H1 (cell line): ENCODE measurements around the gene CDKN2B-AS1. TPM values are rescaled to one million over a fixed set of nuclear protein-coding genes. Genes with fewer than 3 reads are reported as not detected.
A peak's percentile ranks its signal among the peaks of the same experiment; 100 is the strongest.

Source experiments
- CTCF ChIA-PET: fragments of 300-600 bp; sonication (Branson Sonifier 250); formaldehyde crosslinking; loops from one replicate; lab custom pipeline; 2021; ENCODE audit not compliant: partially characterized antibody; lab: Charles Lee
- POLR2A ChIA-PET: fragments of 300-600 bp; sonication (Branson Sonifier 250); formaldehyde crosslinking; loops from one replicate; lab custom pipeline; 2021; ENCODE audit warnings: inconsistent platforms; ENCODE audit not compliant: partially characterized antibody; lab: Charles Lee
- DNase-seq, 2 experiments: peaks; one replicate each; pipeline versions ENCODE4 v3.0.0 to v3.0.0-alpha.2; 2010 to 2022; ENCODE audit warnings: low spot score in 2 of 2, low read depth in 1 of 2, mixed read lengths in 1 of 2
- FAIRE-seq: peaks from 2 replicates; lab custom pipeline; 2011; peaks lifted over from hg19 to GRCh38; lab: Jason Lieb, UNC
- H2AFZ ChIP-seq: 2 replicates; pipeline ENCODE4 v1.8.1; 2012; ENCODE audit warnings: low read length, inconsistent platforms
- H2AK5ac ChIP-seq: 2 replicates; pipeline ENCODE4 v1.6.1; 2013; ENCODE audit warnings: low read depth, low read length
- H2BK120ac ChIP-seq: replicated peaks from 2 replicates; pipeline ENCODE3; 2013; ENCODE audit warnings: low read depth, low read length, inconsistent platforms
- H2BK12ac ChIP-seq: 2 replicates; pipeline ENCODE4 v1.6.1; 2013; ENCODE audit warnings: low read depth, low read length
- H2BK15ac ChIP-seq: 2 replicates; pipeline ENCODE4 v1.6.1; 2013; ENCODE audit warnings: low read length
- H2BK20ac ChIP-seq: 2 replicates; pipeline ENCODE4 v1.6.1; 2013; ENCODE audit warnings: low read length
- H2BK5ac ChIP-seq: 2 replicates; pipeline ENCODE4 v1.6.1; 2013; ENCODE audit warnings: low read depth, low read length
- H3K14ac ChIP-seq: 2 replicates; pipeline ENCODE4 v1.6.1; 2013; ENCODE audit warnings: inconsistent platforms; ENCODE audit not compliant: insufficient read length
- H3K18ac ChIP-seq: 2 replicates; pipeline ENCODE4 v1.6.1; 2013; ENCODE audit warnings: low read length; ENCODE audit errors: extremely low read depth
- H3K23ac ChIP-seq: 2 replicates; pipeline ENCODE4 v1.6.1; 2013; ENCODE audit warnings: inconsistent platforms; ENCODE audit not compliant: insufficient read length
- H3K23me2 ChIP-seq: 2 replicates; pipeline ENCODE4 v1.6.1; 2013; ENCODE audit warnings: low read depth, low read length
- H3K27ac ChIP-seq: 2 replicates; pipeline ENCODE4 v1.6.1; 2011; ENCODE audit warnings: low read depth, low read length, inconsistent platforms
- H3K27me3 ChIP-seq, 4 experiments: replicated peaks in 1 of 4; 1 replicate in 1 of 4; 2 replicates in 3 of 4; pipeline versions ENCODE4 v1.6.1 to v1.8.1; 2011 to 2013; ENCODE audit warnings: low read length in 3 of 4, mild to moderate bottlenecking in 3 of 4, inconsistent platforms in 2 of 4, mixed read lengths in 2 of 4, moderate library complexity in 1 of 4; ENCODE audit not compliant: control insufficient read depth in 3 of 4, insufficient read depth in 3 of 4; ENCODE audit errors: extremely low read depth in 1 of 4
- H3K36me3 ChIP-seq, 4 experiments: 2 replicates each; pipeline versions ENCODE4 v1.6.1 to v1.8.1; 2011 to 2013; ENCODE audit warnings: mild to moderate bottlenecking in 4 of 4, low read length in 3 of 4, moderate library complexity in 2 of 4, control low read depth in 1 of 4, inconsistent platforms in 1 of 4; ENCODE audit not compliant: insufficient read depth in 4 of 4, control insufficient read depth in 2 of 4
- H3K4ac ChIP-seq: replicated peaks from 2 replicates; pipeline ENCODE3; 2013; ENCODE audit warnings: low read length, low read depth, mixed read lengths, inconsistent platforms; ENCODE audit not compliant: insufficient read length
- H3K4me1 ChIP-seq, 4 experiments: replicated peaks in 1 of 4; 1 replicate in 1 of 4; 2 replicates in 3 of 4; pipeline versions ENCODE4 v1.6.1 to v1.8.1; 2011 to 2013; ENCODE audit warnings: low read length in 3 of 4, inconsistent platforms in 2 of 4, mixed read lengths in 1 of 4; ENCODE audit not compliant: insufficient read depth in 4 of 4, control insufficient read depth in 3 of 4
- H3K4me2 ChIP-seq, 2 experiments: 2 replicates each; pipeline versions ENCODE4 v1.6.1 to v1.8.1; 2011 to 2013; ENCODE audit warnings: low read depth in 2 of 2, low read length in 2 of 2, control low read depth in 1 of 2, inconsistent platforms in 1 of 2, mild to moderate bottlenecking in 1 of 2; ENCODE audit not compliant: insufficient read depth in 1 of 2
- H3K4me3 ChIP-seq, 4 experiments: fragments of 200-600, 300-600 bp in 1 of 4; sonication (generic), shearing (Covaris generic), sonication (Bioruptor Twin) in 1 of 4; 2 replicates each; pipeline versions ENCODE4 v1.5.1 to v1.8.1; 2011 to 2016; ENCODE audit warnings: low read length in 4 of 4, low read depth in 3 of 4, control low read depth in 2 of 4, inconsistent platforms in 2 of 4, mild to moderate bottlenecking in 2 of 4, mixed read lengths in 1 of 4, moderate library complexity in 1 of 4; ENCODE audit not compliant: insufficient read depth in 2 of 4; ENCODE audit errors: extremely low read depth in 1 of 4
- H3K56ac ChIP-seq: replicated peaks from 2 replicates; pipeline ENCODE3; 2013; ENCODE audit warnings: low read depth, mild to moderate bottlenecking, mixed read lengths, low read length, inconsistent platforms; ENCODE audit not compliant: insufficient read length
- H3K79me1 ChIP-seq: 2 replicates; pipeline ENCODE4 v1.6.1; 2013; ENCODE audit warnings: low read depth, low read length, control low read depth
- H3K79me2 ChIP-seq, 2 experiments: 2 replicates each; pipeline versions ENCODE4 v1.6.1 to v1.8.1; 2012 to 2013; ENCODE audit warnings: low read length in 2 of 2, mild to moderate bottlenecking in 2 of 2, inconsistent platforms in 1 of 2; ENCODE audit not compliant: insufficient read depth in 2 of 2, control insufficient read depth in 1 of 2
- H3K9ac ChIP-seq, 4 experiments: replicated peaks in 1 of 4; 1 replicate in 1 of 4; 2 replicates in 3 of 4; pipeline versions ENCODE4 v1.6.1 to v1.8.1; 2011 to 2013; ENCODE audit warnings: low read depth in 3 of 4, low read length in 3 of 4, control low read depth in 2 of 4, mild to moderate bottlenecking in 2 of 4, moderate library complexity in 2 of 4, inconsistent platforms in 1 of 4; ENCODE audit errors: extremely low read depth in 1 of 4
- H3K9me3 ChIP-seq, 2 experiments: 2 replicates each; pipeline versions ENCODE4 v1.6.1 to v1.8.1; 2012 to 2013; ENCODE audit warnings: mild to moderate bottlenecking in 2 of 2, moderate library complexity in 2 of 2, control low read depth in 1 of 2, inconsistent platforms in 1 of 2, low read depth in 1 of 2, low read length in 1 of 2, mixed read lengths in 1 of 2; ENCODE audit not compliant: insufficient read depth in 2 of 2
- H4K20me1 ChIP-seq, 2 experiments: replicated peaks in 1 of 2; 2 replicates each; pipeline versions ENCODE3 to v1.8.1; 2011 to 2013; ENCODE audit warnings: inconsistent platforms in 2 of 2, low read length in 2 of 2, mild to moderate bottlenecking in 1 of 2; ENCODE audit not compliant: insufficient read depth in 2 of 2, control insufficient read depth in 1 of 2
- H4K5ac ChIP-seq: 2 replicates; pipeline ENCODE4 v1.6.1; 2013; ENCODE audit warnings: low read length, low read depth, mixed read lengths, inconsistent platforms; ENCODE audit not compliant: insufficient read length
- H4K8ac ChIP-seq: 2 replicates; pipeline ENCODE4 v1.8.0; 2013; ENCODE audit warnings: mild to moderate bottlenecking, moderate library complexity, low read length, inconsistent platforms; ENCODE audit not compliant: insufficient read depth; ENCODE audit errors: extremely low read depth
- H4K91ac ChIP-seq: replicated peaks from 2 replicates; pipeline ENCODE3; 2013; ENCODE audit warnings: low read length, mixed read lengths, inconsistent platforms; ENCODE audit not compliant: insufficient read length
- KDM5A ChIP-seq: fragments of 200-600 bp; IDR thresholded peaks from 2 replicates; pipeline ENCODE4 v1.7.1; 2012; ENCODE audit warnings: mild to moderate bottlenecking, low read length, inconsistent platforms, mixed read lengths
- TEAD4 ChIP-seq: IDR thresholded peaks from 2 replicates; pipeline ENCODE4 v1.6.1; 2012; ENCODE audit warnings: low read depth, low read length, inconsistent platforms, mixed read lengths
- polyA plus RNA-seq, 7 experiments: library from polyadenylated mRNA; depleted of rRNA in 3 of 7; stranded (reverse) in 5 of 7; unstranded in 2 of 7; fragments of >200 nt in 5 of 7; fragments of 200-250 nt in 2 of 7; gene quantifications; 1 replicate in 5 of 7; 2 replicates in 1 of 7; 4 replicates in 1 of 7; pipeline versions ENCODE4 v1.2.1 to v1.2.3, GENCODE V29; 2011 to 2013; ENCODE audit warnings: missing spikeins in 2 of 7, mixed read lengths in 2 of 7
- total RNA-seq: library from RNA; stranded (reverse); fragmentation: NEBNext Ultra II Directional; extraction: Animal tissue kit (Norgen Biotek cat#: 25700); gene quantifications from 2 replicates; pipeline ENCODE4 v1.2.1, GENCODE V29; 2021

Gene CDKN2B-AS1
- total and polyA plus RNA-seq, 2 of the 8 experiments (the other 6 are each of a cell fraction or from before 2014, with no cell fraction given) = not detected

DNA sequence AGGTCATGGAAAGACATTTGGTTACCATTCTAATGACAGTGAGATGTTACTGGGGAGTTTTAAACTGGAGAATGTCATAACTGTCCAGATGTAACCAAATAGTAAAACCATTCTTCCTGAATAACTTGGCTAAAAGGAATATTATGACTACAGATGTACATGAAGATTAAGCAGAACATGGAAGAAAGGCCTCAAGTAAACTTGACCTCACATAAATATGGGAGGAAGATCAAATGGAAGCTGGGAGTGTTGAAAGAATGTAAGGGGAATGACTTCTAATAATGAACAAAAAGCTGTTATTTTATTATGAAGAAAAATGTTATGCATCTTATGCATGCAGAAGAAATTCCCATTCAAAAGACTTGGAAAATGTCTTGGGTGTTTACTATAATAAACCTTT lies 122.2 kb downstream of the CDKN2B-AS1 start:
- FAIRE-seq = no peak
- Histone ChIP-seq H2BK5ac (no peak overlapping the region), H2BK15ac (no peak overlapping the region), H3K56ac (no peak overlapping the region), H3K27me3 (no peaks in the 10 kb centered on the region; a peak in 1 of 7 replicates), H3K4ac (no peak overlapping the region), H3K4me1 (peaks cover 2 to 8% (median 6%) of the 10 kb centered on the region in 4 experiments; a peak in 5 of 7 replicates), H3K9me3 (no peaks in the 10 kb centered on the region), H4K20me1 (no peaks in the 10 kb centered on the region), H3K27ac (no peak overlapping the region), H3K23me2 (no peaks in the 10 kb centered on the region), H3K36me3 (no peaks in the 10 kb centered on the region), H3K18ac (no peak overlapping the region), H3K14ac (no peak overlapping the region), H4K5ac (no peak overlapping the region), H3K4me2 (peak overlapping the region in 1 of 2 experiments; percentile 24; a peak in 1 of 4 replicates), H2AK5ac (no peak overlapping the region), H2AFZ (no peak overlapping the region), H2BK120ac (no peak overlapping the region), H4K91ac (peak overlapping the region; percentile 34), H4K8ac (no peak overlapping the region), H3K79me2 (no peaks in the 10 kb centered on the region), H2BK20ac (no peak overlapping the region), H3K23ac (no peak overlapping the region), H2BK12ac (no peak overlapping the region), H3K9ac (no peak overlapping the region), H3K79me1 (no peaks in the 10 kb centered on the region), H3K4me3 (no peak overlapping the region)
- CTCF ChIA-PET = interaction anchor here (0.9 to 4.3 kb wide), 10 partner anchors 11 to 305 kb away, joined by 3 to 32 read pairs (median 4); no protein-coding TSS in a partner anchor
- POLR2A ChIA-PET = no interaction called here
- DNase-seq = no peak
- TF ChIP-seq TEAD4 (no peak), KDM5A (no peak)
